ENCODE measurements around the gene GIMAP6.
"Not testable (repeated sequence)": the region's sequence is repeated elsewhere in the genome, so short reads cannot be mapped to it uniquely, and the experiment has no call there.

GRCh38 chr7:150614426-150614825 lies 17.8 kb downstream of the GIMAP6 start:
- TF ChIP-seq, protein P1, sequence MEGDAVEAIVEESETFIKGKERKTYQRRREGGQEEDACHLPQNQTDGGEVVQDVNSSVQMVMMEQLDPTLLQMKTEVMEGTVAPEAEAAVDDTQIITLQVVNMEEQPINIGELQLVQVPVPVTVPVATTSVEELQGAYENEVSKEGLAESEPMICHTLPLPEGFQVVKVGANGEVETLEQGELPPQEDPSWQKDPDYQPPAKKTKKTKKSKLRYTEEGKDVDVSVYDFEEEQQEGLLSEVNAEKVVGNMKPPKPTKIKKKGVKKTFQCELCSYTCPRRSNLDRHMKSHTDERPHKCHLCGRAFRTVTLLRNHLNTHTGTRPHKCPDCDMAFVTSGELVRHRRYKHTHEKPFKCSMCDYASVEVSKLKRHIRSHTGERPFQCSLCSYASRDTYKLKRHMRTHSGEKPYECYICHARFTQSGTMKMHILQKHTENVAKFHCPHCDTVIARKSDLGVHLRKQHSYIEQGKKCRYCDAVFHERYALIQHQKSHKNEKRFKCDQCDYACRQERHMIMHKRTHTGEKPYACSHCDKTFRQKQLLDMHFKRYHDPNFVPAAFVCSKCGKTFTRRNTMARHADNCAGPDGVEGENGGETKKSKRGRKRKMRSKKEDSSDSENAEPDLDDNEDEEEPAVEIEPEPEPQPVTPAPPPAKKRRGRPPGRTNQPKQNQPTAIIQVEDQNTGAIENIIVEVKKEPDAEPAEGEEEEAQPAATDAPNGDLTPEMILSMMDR (IDR thresholded peaks at IDR 0.05): not testable (repeated sequence)
- not testable (repeated sequence) for TF ChIP-seq POLR2A (IDR thresholded peaks at IDR 0.05)
